Measurements from ENCODE around the gene ATP6V0A1. TPM values are rescaled to one million over a fixed set of nuclear protein-coding genes. Genes with fewer than 3 reads are reported as not detected.
"Not testable (repeated sequence)": the region's sequence is repeated elsewhere in the genome, so short reads cannot be mapped to it uniquely, and the experiment has no call there.

The ATP6V0A1 gene
- total RNA-seq, 1 donor from 2014 or later = 109 TPM

- intact Hi-C loops (cut with DNase I) = no loop called here
- H3K36me3 ChIP-seq = peaks cover 6% of the 10 kb centered on the region
- DNase-seq (no peak), ATAC-seq (no peak)
- H3K4me1 ChIP-seq = peaks cover 6% of the 10 kb centered on the region
- H3K27ac ChIP-seq = no peak overlapping the region
- TF ChIP-seq, protein P1, sequence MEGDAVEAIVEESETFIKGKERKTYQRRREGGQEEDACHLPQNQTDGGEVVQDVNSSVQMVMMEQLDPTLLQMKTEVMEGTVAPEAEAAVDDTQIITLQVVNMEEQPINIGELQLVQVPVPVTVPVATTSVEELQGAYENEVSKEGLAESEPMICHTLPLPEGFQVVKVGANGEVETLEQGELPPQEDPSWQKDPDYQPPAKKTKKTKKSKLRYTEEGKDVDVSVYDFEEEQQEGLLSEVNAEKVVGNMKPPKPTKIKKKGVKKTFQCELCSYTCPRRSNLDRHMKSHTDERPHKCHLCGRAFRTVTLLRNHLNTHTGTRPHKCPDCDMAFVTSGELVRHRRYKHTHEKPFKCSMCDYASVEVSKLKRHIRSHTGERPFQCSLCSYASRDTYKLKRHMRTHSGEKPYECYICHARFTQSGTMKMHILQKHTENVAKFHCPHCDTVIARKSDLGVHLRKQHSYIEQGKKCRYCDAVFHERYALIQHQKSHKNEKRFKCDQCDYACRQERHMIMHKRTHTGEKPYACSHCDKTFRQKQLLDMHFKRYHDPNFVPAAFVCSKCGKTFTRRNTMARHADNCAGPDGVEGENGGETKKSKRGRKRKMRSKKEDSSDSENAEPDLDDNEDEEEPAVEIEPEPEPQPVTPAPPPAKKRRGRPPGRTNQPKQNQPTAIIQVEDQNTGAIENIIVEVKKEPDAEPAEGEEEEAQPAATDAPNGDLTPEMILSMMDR (IDR thresholded peaks at IDR 0.05) = no peak
- H3K4me3 ChIP-seq = peak overlapping the region; percentile 36
- no peaks in the 10 kb centered on the region for H3K9me3 ChIP-seq
- no peaks in the 10 kb centered on the region for H3K27me3 ChIP-seq
Observed at GRCh38 chr17:42547698-42548069, 89.0 kb downstream of the ATP6V0A1 start.

- H3K36me3 ChIP-seq = peaks cover under 1% of the 10 kb centered on the region
- peak overlapping the region; percentile 36 for H3K4me3 ChIP-seq
- intact Hi-C loops (cut with DNase I) = no loop called here
- H3K9me3 ChIP-seq = no peaks in the 10 kb centered on the region
- H3K27me3 ChIP-seq = no peaks in the 10 kb centered on the region
- DNase-seq = peak; percentile 93
- TF ChIP-seq, protein P1 (IDR thresholded peaks at IDR 0.05) = peak; percentile 42
- ATAC-seq = peak; percentile 92
- no peak overlapping the region for H3K27ac ChIP-seq
- H3K4me1 ChIP-seq = peaks cover 6% of the 10 kb centered on the region
Observed at GRCh38 chr17:42548070-42548837, 89.6 kb downstream of the ATP6V0A1 start.

GRCh38 chr17:42548993-42549755, 90.5 kb downstream of the ATP6V0A1 start:
- no peaks in the 10 kb centered on the region for H3K9me3 ChIP-seq
- ATAC-seq (no peak), DNase-seq (no peak)
- H3K36me3 ChIP-seq = no peaks in the 10 kb centered on the region
- H3K27me3 ChIP-seq = no peaks in the 10 kb centered on the region
- no peak overlapping the region for H3K4me3 ChIP-seq
- TF ChIP-seq, protein P1 (IDR thresholded peaks at IDR 0.05) = no peak
- no peak overlapping the region for H3K27ac ChIP-seq
- H3K4me1 ChIP-seq = peaks cover 14% of the 10 kb centered on the region
- intact Hi-C loops (cut with DNase I) = no loop called here

GRCh38 chr17:42552736-42553135, 94.1 kb downstream of the ATP6V0A1 start, which contains the start of gene HSD17B1:
HSD17B1 (plus strand) TSS chr17:42552923; CDS start chr17:42552934, 11 bp downstream.
- H3K36me3 ChIP-seq; H3K27me3 ChIP-seq; intact Hi-C loops (cut with DNase I); DNase-seq; H3K9me3 ChIP-seq; ATAC-seq: not testable (repeated sequence)
- Histone ChIP-seq H3K4me1 (peaks cover 20% of the 10 kb centered on the region), H3K27ac (peak within 1 kb of the TSS; percentile 92), H3K4me3 (peak within 1 kb of the TSS; percentile 89)

DNA sequence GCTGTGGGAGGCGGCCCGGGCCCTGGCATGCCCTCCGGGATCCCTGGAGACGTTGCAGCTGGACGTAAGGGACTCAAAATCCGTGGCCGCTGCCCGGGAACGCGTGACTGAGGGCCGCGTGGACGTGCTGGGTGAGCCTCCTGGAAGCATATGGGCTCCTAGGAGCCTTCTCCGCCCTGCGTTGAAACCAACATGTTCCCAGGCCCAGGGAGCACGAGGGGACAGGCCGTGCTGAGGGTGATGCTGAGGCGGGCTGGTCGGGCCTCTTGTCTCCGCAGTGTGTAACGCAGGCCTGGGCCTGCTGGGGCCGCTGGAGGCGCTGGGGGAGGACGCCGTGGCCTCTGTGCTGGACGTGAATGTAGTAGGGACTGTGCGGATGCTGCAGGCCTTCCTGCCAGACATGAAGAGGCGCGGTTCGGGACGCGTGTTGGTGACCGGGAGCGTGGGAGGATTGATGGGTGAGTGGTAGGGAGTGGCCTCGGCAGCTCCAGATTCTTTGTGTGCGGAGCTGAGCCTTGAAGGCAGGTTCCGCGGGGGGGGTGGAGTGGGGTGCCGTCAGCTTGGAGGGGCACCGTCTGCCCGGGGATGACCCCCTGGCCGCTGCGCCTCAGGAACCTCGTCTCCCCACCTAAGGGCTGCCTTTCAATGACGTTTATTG, 94.6 kb downstream of the ATP6V0A1 start:
- peak; percentile 67 for DNase-seq
- Histone ChIP-seq H3K4me3 (peak overlapping the region; percentile 89), H3K27me3 (no peaks in the 10 kb centered on the region), H3K9me3 (no peaks in the 10 kb centered on the region), H3K4me1 (peaks cover 20% of the 10 kb centered on the region), H3K27ac (peak overlapping the region; percentile 92), H3K36me3 (no peaks in the 10 kb centered on the region)
- TF ChIP-seq, protein P1 (IDR thresholded peaks at IDR 0.05) = no peak
- no peak for ATAC-seq
- intact Hi-C loops (cut with DNase I) = no loop called here

All from upper lobe of right lung (tissue), 1 donor.